Heart right ventricle (tissue), 16 donors: ENCODE results near the gene CHST6. TPM values are rescaled to one million over a fixed set of nuclear protein-coding genes. Genes with fewer than 3 reads are reported as not detected.

Experiments used
- ATAC-seq, 8 donors: fragments of 200-7000 bp; cut with Tn5 transposase; one replicate each; pipeline ENCODE4 v1.9.1; 2020; ENCODE audit warnings: mild to moderate bottlenecking in 8 of 8, moderate library complexity in 8 of 8, moderate number of reproducible peaks in 1 of 8
- DNase-seq, 2 donors: peaks; one replicate each; pipeline ENCODE4 v3.0.0-alpha.2; 2020
- H3K27ac ChIP-seq, 10 donors: fragments of 200-600 bp; sonication (generic) in 2 of 10; one replicate each; pipeline versions ENCODE4 v1.5.0 to v1.8.0; 2020 to 2022; ENCODE audit warnings: mild to moderate bottlenecking in 3 of 10
- H3K27me3 ChIP-seq, 7 donors: fragments of 200-600 bp; one replicate each; pipeline ENCODE4 v1.8.0; 2021 to 2022; ENCODE audit warnings: mild to moderate bottlenecking in 2 of 7
- H3K36me3 ChIP-seq, 9 donors: fragments of 200-600 bp; sonication (generic) in 1 of 9; one replicate each; pipeline versions ENCODE4 v1.5.0 to v1.8.0; 2020 to 2022; ENCODE audit warnings: mild to moderate bottlenecking in 2 of 9
- H3K4me1 ChIP-seq, 9 donors: fragments of 200-600 bp; sonication (generic) in 1 of 9; one replicate each; pipeline versions ENCODE4 v1.5.0 to v1.8.0; 2020 to 2022; ENCODE audit warnings: mild to moderate bottlenecking in 4 of 9
- H3K4me3 ChIP-seq, 10 donors: fragments of 200-600 bp; sonication (generic) in 2 of 10; one replicate each; pipeline versions ENCODE4 v1.5.0 to v1.8.0; 2020 to 2022; ENCODE audit warnings: mild to moderate bottlenecking in 7 of 10, moderate library complexity in 2 of 10
- H3K9me3 ChIP-seq, 11 donors: fragments of 200-600 bp in 10 of 11; sonication (generic) in 2 of 11; one replicate each; pipeline versions ENCODE4 v1.5.0 to v1.8.0; 2013 to 2022; ENCODE audit warnings: mild to moderate bottlenecking in 2 of 11, control low read depth in 1 of 11, moderate library complexity in 1 of 11
- CTCF ChIP-seq, 9 donors: fragments of 200-600 bp; sonication (generic) in 2 of 9; IDR thresholded peaks; one replicate each; pipeline versions ENCODE4 v1.5.0 to v1.8.0; 2021 to 2022; ENCODE audit warnings: antibody characterized with exemption in 9 of 9, mild to moderate bottlenecking in 5 of 9, moderate library complexity in 1 of 9
- WGBS, 2 donors: extraction: QIAGEN DNeasy Blood & Tissue Kit; methylation state at CpG; one replicate each; pipeline ENCODE4 v1.1.7; 2013; ENCODE audit warnings: inconsistent platforms in 1 of 2; 5-methylcytosine and 5-hydroxymethylcytosine counted together
- intact Hi-C, 10 donors: fragments of 100-400 bp; cut with DNase I; formaldehyde crosslinking; loops; one replicate each; pipeline versions ENCODE4 v1.11.1 to v1.14.2; 2022
- polyA plus RNA-seq, 2 donors: library from polyadenylated mRNA; stranded (reverse); fragments of 200-250 nt; gene quantifications; one replicate each; pipeline ENCODE4 v1.2.3, GENCODE V29; 2013
- total RNA-seq, 10 donors: library from RNA; stranded (reverse); fragmentation: NEBNext Ultra II Directional in 3 of 10; extraction: Animal tissue kit (Norgen Biotek cat#: 25700) in 3 of 10; gene quantifications; one replicate each; pipeline versions ENCODE4 v1.2.1 to v1.2.4, GENCODE V29; 2021 to 2023
- donor health status: Arrhythmogenic right ventricular cardiomyopathy.
- donor health status: ischemic (EF 13 %, LVEDD 7.1; RV severe dilation, severe dysfunction).
- donor health status: healthy with polysubstance abuse.
- donor health status: DM: no; HTN: yes; CAD: no.
- donor health status: DM: no; HTN: no; CAD: no.
- donor health status: ischemic (EF 25% LVEDD 6.9; RV normal size, moderate dysfunction).
- donor health status: ischemic (EF 25% LVEDD 5.7; RV mildly dilated, moderate dysfunction).
- donor health status: healthy.
- donor health status: DM: yes; HTN: yes; CAD: no.
- donor health status: Ischemic cardiomyopathy.
- donor health status: ischemic (EF 35%, LVEDD 5.7; RV mildly dilated, moderate dysfunction).
- donor health status: nonischemic (EF 11% LVEDD 7.7; RV severe dilation, severe dysfunction).
- donor health status: DM: yes; HTN: yes; CAD: no.
- donor health status: PGD.
- donor health status: ischemic (EF 29% LVEDD 5.4; RV normal size, mild dysfunction).
- donor health status: nonischemic (EF 23%, LVEDD 6.1; RV moderate dilation, normal function).

Gene CHST6
- total and polyA plus RNA-seq, 12 donors = 0.22 to 2.0 (median 0.86) TPM

- DNase-seq (no peak), ATAC-seq (no peak)
- peaks cover 0 to 60% (median 28%) of the 10 kb centered on the region in 9 donors for H3K4me1 ChIP-seq
- peaks cover 0 to 5% (median 0%) of the 10 kb centered on the region in 9 donors for H3K36me3 ChIP-seq
- intact Hi-C loops = loop anchor here in 2 of 10 donors (5.0 to 10.0 kb wide), 2 partner anchors 264 to 267 kb away; no protein-coding TSS in a partner anchor
- no peak for TF ChIP-seq CTCF (IDR thresholded peaks at IDR 0.05)
- no peaks in the 10 kb centered on the region for H3K9me3 ChIP-seq
- no peak overlapping the region for H3K4me3 ChIP-seq
- H3K27me3 ChIP-seq = no peaks in the 10 kb centered on the region
- WGBS, 2 donors = 92% methylated on average over 2 of the region's 2 CpGs
- no peak overlapping the region for H3K27ac ChIP-seq
Observed at GRCh38 chr16:75461575-75461974, 33.7 kb downstream of the CHST6 start.

- Histone ChIP-seq H3K27ac (no peak overlapping the region), H3K4me3 (no peak overlapping the region), H3K36me3 (peaks cover 0 to 5% (median 0%) of the 10 kb centered on the region in 9 donors), H3K9me3 (no peaks in the 10 kb centered on the region), H3K4me1 (peaks cover 0 to 72% (median 38%) of the 10 kb centered on the region in 9 donors), H3K27me3 (no peaks in the 10 kb centered on the region)
- ATAC-seq (no peak), DNase-seq (no peak)
- no peak for TF ChIP-seq CTCF (IDR thresholded peaks at IDR 0.05)
- intact Hi-C loops = loop anchor here in 2 of 10 donors (5.0 to 10.0 kb wide), 2 partner anchors 263 to 266 kb away; no protein-coding TSS in a partner anchor
- WGBS, 2 donors = 26 to 32% methylated on average over 1 of the region's 1 CpG
Observed at GRCh38 chr16:75460446-75460845, 34.8 kb downstream of the CHST6 start.

GRCh38 chr16:75459691-75460090 lies 35.5 kb downstream of the CHST6 start:
- Histone ChIP-seq H3K9me3 (no peaks in the 10 kb centered on the region), H3K4me1 (peaks cover 0 to 68% (median 33%) of the 10 kb centered on the region in 9 donors), H3K27ac (no peak overlapping the region), H3K4me3 (no peak overlapping the region), H3K36me3 (peaks cover 0 to 5% (median 0%) of the 10 kb centered on the region in 9 donors), H3K27me3 (no peaks in the 10 kb centered on the region)
- no peak for DNase-seq
- intact Hi-C loops = loop anchor here in 2 of 10 donors (5.0 to 10.0 kb wide), 2 partner anchors 262 to 265 kb away; no protein-coding TSS in a partner anchor
- no peak for ATAC-seq
- 94 to 95% methylated on average over 4 of the region's 4 CpGs for WGBS, 2 donors
- TF ChIP-seq CTCF (IDR thresholded peaks at IDR 0.05) = no peak

- WGBS, 2 donors = 95 to 96% methylated on average over 2 of the region's 2 CpGs
- no peak for ATAC-seq
- no peak for TF ChIP-seq CTCF (IDR thresholded peaks at IDR 0.05)
- DNase-seq = no peak
- intact Hi-C loops = no loop called here
- no peaks in the 10 kb centered on the region for H3K9me3 ChIP-seq
- no peak overlapping the region for H3K4me3 ChIP-seq
- H3K36me3 ChIP-seq = peaks cover 0 to 5% (median 0%) of the 10 kb centered on the region in 9 donors
- H3K4me1 ChIP-seq = peaks cover 0 to 69% (median 30%) of the 10 kb centered on the region in 9 donors
- H3K27ac ChIP-seq = no peak overlapping the region
- H3K27me3 ChIP-seq = no peaks in the 10 kb centered on the region
Observed at GRCh38 chr16:75458439-75458838, 36.8 kb downstream of the CHST6 start.
